D721Med (cell line): ENCODE measurements around the gene DCHS1.

Experiments
- DNase-seq: peaks from one replicate; pipeline ENCODE4 v3.0.0; 2011; ENCODE audit warnings: low spot score; ENCODE audit not compliant: insufficient read length
- FAIRE-seq: peaks from 2 replicates; lab custom pipeline; 2011; peaks lifted over from hg19 to GRCh38; lab: Jason Lieb, UNC
- TF ChIP-seq, protein P1 (sequence below): IDR thresholded peaks from 2 replicates; pipeline ENCODE4 v1.5.1; 2012; ENCODE audit warnings: mild to moderate bottlenecking, control low read depth; ENCODE audit not compliant: insufficient read depth; ENCODE audit errors: missing control alignments

Gene DCHS1

DNA sequence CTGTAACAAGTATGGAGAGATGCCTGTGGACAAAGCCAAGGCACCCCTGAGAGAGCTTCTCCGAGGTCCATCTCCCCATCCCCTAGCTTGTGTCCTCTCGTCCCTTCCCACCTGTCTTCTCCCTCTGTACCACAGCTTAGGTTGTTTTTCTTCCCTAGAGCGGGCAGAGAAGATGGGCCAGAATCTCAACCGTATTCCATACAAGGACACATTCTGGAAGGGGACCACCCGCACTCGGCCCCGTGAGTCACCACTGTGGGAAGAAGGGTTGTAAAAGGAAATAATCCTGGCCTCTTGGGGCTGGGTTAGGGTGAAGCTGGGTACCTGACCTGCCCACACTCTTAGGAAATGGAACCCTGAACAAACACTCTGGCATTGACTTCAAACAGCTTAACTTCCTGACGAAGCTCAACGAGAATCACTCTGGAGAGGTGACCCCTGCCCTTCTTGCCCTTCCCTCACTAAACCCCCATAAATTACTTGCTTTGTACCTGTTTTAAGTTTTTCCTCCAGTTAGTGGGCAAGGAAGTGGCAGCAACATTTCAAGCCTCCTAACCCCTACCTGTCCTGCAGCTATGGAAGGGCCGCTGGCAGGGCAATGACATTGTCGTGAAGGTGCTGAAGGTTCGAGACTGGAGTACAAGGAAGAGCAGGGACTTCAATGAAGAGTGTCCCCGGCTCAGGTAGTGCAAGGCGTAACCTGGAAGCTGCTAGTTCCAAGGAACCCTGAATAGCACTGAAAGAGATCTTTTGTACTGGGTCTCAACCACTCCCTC, 46.7 kb downstream of the DCHS1 start:
- TF ChIP-seq, protein P1, sequence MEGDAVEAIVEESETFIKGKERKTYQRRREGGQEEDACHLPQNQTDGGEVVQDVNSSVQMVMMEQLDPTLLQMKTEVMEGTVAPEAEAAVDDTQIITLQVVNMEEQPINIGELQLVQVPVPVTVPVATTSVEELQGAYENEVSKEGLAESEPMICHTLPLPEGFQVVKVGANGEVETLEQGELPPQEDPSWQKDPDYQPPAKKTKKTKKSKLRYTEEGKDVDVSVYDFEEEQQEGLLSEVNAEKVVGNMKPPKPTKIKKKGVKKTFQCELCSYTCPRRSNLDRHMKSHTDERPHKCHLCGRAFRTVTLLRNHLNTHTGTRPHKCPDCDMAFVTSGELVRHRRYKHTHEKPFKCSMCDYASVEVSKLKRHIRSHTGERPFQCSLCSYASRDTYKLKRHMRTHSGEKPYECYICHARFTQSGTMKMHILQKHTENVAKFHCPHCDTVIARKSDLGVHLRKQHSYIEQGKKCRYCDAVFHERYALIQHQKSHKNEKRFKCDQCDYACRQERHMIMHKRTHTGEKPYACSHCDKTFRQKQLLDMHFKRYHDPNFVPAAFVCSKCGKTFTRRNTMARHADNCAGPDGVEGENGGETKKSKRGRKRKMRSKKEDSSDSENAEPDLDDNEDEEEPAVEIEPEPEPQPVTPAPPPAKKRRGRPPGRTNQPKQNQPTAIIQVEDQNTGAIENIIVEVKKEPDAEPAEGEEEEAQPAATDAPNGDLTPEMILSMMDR, result no peak
- FAIRE-seq (no peak), DNase-seq (no peak)

DNA sequence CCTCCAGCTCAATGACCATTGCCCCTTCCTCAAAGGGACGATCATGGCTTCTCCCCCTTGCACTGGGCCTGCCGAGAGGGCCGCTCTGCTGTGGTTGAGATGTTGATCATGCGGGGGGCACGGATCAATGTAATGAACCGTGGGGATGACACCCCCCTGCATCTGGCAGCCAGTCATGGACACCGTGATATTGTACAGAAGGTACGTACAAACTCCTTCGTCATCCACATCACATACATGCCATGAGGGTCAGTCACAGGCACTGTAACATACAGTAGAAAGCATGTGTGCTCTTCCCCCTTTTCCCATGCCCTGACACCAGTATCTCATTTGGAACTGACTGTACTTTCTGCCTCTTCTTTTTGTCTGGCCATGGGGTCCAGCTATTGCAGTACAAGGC, 47.6 kb downstream of the DCHS1 start:
- TF ChIP-seq, protein P1, result no peak
- no peak for DNase-seq
- no peak for FAIRE-seq

DNA sequence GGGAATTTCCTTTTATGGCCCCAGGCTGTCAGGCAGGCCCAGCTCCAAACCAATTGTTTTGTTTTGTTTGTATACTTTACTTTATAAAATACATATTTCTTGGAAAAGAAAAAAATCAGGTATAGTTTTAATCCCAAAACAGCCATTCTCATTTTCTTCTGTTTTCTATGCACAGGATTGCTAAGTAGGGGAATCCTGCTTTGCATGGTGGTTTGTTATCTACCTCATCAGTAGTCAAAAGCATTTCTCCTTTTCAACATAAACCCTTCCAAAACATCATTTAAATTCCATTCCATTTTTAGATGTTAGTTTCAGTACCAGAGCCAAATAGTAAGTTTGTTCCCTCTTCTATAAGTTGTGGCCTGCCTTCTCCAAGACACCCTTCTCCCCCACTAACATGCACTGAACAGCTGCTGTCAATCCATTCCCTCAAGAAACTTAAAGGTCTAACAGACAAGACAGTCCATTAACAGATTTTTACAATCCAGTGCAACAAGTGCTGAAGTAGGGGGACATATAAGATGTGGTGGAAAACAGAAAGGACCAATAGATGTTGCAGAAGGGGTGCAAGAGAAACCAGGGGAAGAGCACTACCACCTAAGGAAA, 48.3 kb downstream of the DCHS1 start:
- no peak for FAIRE-seq
- no peak for DNase-seq

DNA sequence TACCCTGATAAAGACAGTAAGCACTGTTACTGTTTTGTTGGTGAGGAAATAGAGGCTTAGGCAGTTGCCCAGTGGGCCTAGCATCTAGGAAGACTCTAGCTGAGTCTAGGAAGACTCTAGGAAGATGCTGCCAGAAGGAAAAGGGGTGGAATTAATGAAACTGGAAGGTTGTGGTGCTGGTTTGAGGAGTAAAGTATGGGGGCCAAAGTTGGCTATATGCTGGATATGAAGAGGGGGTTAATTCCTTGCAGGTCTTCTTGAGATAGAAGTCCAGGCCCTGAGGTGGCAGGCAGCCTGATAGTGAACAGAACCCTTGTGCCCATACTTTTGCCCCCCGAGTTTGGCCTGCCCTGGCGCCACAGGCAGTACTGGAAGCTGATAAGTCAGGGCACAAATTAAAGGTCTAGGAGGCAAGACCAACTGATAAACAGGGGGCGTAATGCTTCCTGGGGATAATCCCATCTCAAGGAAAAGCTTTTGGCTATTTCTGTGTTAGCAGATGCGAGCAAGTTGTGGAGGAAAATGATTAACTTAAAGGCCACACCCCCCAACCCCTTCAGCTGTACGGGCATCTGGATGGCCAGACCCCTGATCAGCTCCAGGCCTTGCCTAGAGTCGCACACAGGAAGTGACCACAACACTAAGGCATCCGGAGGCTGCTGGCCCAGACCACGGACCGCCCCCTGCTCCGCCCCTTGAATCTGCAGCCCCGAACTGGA, 49.0 kb downstream of the DCHS1 start:
- DNase-seq (no peak), FAIRE-seq (no peak)
- TF ChIP-seq, protein P1, result no peak

More for the DNA sequence above, 48.3 kb downstream of the DCHS1 start:
- TF ChIP-seq, protein P1, result no peak

DNA sequence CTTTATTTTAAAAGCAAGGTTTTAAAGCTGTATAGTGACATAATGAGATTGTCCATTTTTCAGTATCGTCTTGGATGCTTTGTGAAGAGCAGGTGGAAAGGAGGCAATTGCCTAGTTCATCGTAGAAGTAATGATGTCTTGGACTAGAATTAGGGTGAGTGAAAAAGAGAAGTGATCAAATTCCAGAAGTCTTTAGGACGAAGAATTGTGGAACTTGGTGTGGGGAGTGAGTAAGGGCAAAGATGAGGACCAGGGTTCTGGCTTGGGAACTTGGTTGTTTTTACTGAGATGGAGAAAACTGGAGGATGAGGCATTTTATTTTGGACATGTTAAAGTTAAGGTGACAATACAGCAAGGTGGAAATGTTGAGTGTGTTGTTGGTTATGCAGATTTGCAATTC, 50.8 kb downstream of the DCHS1 start:
- TF ChIP-seq, protein P1, result no peak
- FAIRE-seq (no peak), DNase-seq (no peak)

DNA sequence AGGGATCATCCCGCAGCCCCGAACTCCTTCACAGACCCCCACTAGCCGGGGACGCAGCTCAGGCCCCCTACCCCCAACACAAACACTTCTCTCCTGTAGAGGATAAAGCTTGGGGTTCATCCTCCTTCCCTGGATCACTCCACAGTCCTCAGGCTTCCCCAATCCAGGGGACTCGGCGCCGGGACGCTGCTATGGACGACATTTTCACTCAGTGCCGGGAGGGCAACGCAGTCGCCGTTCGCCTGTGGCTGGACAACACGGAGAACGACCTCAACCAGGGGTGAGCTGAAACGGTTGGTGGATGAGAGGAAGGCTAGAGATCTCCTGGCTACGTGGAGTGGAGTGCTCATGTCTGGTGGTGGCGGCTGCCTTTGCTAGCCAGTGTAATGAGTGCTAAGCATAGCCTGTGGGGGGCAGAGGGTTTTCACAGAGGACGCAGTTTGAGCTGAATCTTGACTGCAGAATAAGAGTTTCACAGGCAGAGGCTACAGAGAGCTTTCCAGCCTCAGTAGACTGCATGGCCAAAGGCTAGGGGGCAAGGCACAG, 51.5 kb downstream of the DCHS1 start:
- DNase-seq, result no peak
- FAIRE-seq, result no peak
- TF ChIP-seq, protein P1, result peak; percentile 8
